HG03432 (cell line): ENCODE data around the gene THBD.

Source experiments
- ATAC-seq: cut with Tn5 transposase; IDR thresholded peaks from one replicate; pipeline ENCODE4 v1.9.1; 2021; ENCODE audit warnings: mild to moderate bottlenecking, moderate library complexity; ENCODE audit not compliant: unreplicated experiment

The THBD gene

GRCh38 chr20:23049201-23050075 is at the start of gene THBD:
THBD (minus strand) TSS chr20:23049672; CDS start chr20:23049504, 168 bp downstream.
- no peak for ATAC-seq

- no peak for ATAC-seq
Observed at GRCh38 chr20:23097636-23098580, 48.4 kb upstream of the THBD start.

DNA sequence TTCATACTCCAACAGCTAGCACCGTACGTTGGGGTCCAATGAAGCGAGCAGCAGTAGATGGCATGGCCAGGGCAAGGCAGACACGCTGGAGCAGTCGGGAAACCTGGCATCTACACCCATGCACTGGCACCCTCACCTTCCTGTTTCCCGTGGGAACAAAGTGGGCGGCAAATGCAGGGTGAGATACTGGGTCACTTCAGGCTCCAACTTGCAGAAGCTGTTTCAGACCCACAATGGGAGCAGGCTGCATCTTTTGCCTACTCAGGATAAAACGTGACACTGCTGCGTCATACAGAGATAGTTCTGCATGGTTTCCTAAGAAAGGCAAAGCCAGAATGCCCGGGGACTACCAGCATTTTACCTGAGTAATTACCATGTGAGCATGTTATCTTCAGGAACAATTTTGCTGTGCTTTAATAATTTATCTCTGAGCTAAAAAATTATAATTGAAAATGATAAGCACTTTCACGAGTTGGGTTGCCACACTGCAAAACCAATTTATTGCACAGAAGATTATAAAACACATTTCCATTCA is 47.6 kb upstream of the THBD start:
- ATAC-seq = no peak

DNA sequence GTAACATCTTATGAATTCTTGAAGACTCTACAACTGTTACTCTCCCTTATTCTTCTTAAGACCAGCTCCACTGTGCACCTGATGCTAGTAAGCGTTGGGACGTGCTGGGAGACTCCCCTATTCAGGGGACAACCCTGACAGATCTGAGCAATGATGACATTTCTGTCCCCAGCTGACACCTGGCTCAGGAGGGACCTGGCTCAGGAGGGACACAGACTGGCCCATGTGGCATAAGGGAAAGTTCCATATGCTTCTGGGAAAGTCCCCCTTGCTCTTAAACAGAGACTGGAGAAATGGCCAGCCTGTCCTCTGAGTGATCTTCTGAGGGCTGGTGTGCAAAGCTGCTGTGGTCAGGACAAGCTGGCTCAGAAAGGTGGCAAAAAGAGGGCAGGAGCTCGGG is 46.6 kb upstream of the THBD start:
- ATAC-seq = no peak

GRCh38 chr20:23095499-23095898 is 46.0 kb upstream of the THBD start:
- no peak for ATAC-seq

GRCh38 chr20:23094927-23095326 is 45.5 kb upstream of the THBD start:
- ATAC-seq = no peak

GRCh38 chr20:23094213-23094896 is 44.9 kb upstream of the THBD start:
- no peak for ATAC-seq

DNA sequence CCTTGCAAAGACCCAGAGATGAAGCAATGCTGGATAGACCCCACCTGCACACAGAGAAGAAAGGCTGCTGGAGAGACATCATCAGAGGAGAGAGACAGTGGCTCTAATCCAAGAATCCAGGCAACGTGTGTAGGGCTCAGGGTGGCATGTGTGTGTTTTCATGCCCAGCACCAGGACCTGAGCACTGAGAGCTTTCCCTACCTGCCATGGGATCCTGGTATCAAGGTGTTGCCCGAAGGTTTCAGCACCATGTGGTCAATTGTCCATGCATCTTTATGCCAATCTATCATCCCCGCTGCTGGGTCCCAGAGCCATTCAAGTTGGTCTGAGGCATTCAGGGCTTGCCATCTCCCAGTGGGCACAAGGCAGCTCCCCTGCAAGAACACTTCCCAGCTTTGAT is 44.1 kb upstream of the THBD start:
- ATAC-seq = no peak

GRCh38 chr20:23092861-23093495 is 43.5 kb upstream of the THBD start:
- no peak for ATAC-seq

GRCh38 chr20:23092384-23092756 is 42.9 kb upstream of the THBD start:
- no peak for ATAC-seq

GRCh38 chr20:23091721-23092383 is 42.4 kb upstream of the THBD start:
- no peak for ATAC-seq

GRCh38 chr20:23090878-23091277 is 41.4 kb upstream of the THBD start:
- ATAC-seq = no peak

DNA sequence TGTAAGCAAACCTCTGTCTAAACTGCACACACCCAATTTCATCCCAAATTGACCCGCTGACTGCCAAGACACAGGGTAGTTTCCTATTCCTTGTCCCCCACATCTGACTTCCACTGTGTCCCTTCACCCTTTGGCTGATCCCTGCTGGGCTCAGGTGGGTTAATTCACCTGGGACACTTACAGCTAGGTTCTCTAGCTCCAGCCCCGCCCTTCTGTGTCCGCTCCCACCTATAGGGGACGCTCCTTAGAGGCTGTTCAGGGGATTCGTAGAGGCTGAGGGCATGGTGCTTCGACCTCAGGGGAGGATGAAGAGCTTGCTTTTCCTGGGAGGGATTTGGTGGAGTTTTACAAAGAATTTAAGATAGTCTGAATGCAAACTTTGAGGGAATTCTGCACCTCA is 40.7 kb upstream of the THBD start:
- ATAC-seq = no peak

DNA sequence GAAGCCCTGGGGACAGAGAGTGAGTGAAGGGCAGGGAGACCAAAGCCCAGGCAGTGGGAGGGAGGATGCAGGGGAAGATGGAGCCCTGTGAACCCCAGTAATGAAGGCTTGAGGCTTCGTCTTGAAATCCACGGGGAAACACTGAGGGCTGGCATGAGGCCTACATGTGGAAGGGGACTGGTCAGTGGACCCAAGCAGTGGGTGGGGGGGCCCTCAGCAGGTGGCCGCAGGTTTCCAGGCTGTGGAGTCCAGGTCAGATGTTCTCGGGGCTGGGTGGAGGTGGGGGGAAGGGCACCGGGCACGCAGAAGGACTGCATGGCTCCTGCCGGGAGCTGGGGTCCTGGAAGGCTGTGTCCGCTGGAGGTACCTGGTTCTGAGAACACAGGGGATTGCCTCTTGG is 39.4 kb upstream of the THBD start:
- no peak for ATAC-seq

DNA sequence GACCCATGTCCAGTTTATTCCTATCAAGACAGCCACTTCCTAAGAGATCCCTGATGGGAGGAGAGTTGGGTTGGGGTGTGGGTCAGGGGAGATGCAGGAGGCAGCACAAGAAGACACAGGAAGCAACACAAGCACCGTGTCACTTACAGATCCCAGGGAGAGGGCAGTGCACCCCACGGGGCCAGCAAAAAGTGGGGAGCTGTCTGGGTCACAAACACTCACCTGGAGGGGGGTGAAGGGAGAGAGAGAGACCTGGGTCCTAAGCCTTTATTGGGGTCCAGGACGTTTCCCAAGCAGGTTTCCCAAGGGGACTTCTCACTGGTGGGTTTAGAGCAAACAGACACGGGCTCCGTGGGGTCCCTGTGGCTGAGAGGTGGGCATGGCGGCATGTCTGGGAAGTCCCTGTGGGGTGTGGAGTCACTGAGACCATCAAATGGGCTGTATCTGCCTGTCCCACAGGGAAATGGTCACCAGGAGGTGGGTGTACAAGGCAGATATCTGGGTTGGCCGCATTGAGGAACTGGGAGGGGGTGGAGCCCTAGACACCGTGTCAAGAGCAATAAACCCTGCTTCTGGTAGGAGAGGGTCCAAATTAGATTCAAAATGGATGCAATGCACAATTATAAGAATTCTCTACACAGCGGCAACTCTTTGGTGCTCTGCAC is 38.2 kb upstream of the THBD start:
- no peak for ATAC-seq

DNA sequence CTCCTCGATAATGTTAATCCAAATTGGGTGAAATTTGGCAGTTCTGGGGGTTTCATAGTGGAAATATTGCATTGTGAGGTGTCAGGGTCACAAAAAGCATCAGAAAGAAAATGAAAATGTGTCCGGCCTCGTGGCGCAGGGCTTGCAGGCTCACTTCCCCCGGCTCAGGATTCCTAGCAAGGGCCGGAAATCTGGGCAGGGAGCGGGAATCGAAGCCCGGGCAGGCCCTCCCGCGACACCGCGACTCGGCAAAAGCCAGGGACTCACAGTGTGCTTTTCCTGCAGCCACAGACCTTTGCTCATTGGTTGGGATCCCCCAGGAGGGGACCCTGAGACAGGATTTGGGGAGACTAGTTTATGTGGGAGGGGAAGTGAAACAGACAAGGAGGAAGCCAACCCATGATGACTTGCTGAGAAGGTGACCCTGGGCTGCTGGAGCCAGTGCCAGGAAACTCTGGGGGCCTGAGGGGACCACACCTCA is 37.5 kb upstream of the THBD start:
- no peak for ATAC-seq

GRCh38 chr20:23086056-23086566 is 36.6 kb upstream of the THBD start, which contains the start of gene CD93:
CD93 (minus strand) TSS chr20:23086324; CDS start chr20:23086192, 132 bp downstream.
- peak; percentile 71 for ATAC-seq

DNA sequence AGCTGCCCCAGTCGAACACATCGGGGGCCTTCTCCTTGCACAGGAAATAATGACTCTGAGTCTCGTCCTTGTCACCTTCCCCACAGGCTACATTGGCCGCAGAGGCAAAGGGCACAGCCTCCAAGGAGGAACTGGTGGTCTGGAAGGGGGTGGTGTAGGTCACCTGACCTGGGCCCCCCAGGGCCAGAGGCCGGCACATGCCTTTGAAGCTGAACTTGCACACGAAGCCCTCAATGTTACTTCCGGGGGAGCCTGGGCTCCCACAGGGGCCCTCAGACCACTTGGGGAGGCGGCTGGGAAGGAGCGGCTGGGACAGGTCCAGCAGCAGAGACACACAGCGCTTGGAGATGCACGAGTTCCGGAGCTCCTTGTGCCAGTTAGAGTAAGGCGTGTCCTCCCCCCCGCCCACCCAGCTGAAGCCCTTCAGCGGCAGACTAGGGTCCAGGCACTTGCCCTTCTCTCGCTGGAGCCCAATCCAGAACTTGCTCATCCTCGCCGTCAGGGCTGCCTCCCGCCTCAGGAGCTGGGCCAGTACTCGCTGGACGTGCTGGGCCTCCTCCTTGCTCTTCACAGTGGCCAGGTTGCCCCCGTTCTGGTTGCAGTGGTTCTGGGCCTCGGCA is 36.1 kb upstream of the THBD start:
- no peak for ATAC-seq
